IPS-NIHi7 (cell line): Measurements from ENCODE around the gene TMEM98.
A peak's percentile ranks its signal among the peaks of the same experiment; 100 is the strongest.
"Not testable (repeated sequence)": the region's sequence is repeated elsewhere in the genome, so short reads cannot be mapped to it uniquely, and the experiment has no call there.

ENCODE experiments used
- DNase-seq: peaks from one replicate; pipeline ENCODE4 v3.0.0; 2012; ENCODE audit warnings: mixed read lengths; ENCODE audit errors: extremely low spot score

The TMEM98 gene

DNA sequence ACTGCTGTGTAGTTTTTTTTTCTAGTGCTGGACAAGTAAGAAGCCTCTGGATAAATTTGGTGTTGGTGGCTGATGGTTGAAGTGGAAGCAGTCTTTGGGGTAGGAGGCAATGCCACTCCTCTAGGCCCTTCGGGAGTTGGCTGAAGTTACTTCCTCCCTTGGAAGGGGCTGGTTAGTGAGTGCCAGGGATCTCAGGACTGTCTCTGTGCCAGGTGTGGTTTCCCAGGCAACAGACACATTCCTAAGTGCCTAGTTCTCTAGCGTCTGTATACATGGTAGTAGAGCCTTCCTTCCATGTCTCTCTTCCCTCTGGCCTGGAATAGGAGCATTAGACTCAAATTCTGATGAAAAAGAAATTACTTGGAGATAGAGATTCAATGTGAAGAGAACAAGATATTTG is 15.3 kb downstream of the TMEM98 start:
- no peak for DNase-seq

DNA sequence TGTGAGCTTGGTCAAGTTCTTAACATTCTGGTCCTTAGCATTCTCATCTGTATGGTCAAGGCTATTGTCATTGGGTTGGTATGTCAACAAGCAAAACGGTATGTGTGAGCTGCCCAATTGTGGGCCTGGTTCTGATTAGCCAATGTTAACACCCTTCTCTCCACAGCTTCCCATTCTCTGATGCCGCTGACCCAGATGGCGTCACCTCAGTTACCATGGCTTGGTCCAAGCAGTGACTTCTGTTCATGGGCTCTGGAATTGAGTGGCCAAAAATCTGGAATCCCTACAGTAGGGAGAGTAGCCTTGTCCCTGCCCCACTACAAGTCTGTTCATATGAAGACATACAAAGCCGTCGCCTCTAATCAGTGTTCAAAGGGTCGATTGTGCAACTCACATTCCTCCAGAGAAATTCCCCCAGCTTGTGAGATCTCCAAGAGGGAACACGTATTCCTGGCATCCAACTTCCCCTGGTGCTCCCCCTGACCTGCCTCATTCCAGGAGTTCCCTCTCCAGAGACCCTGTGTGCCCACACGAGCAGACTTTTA is 15.8 kb downstream of the TMEM98 start:
- no peak for DNase-seq

DNA sequence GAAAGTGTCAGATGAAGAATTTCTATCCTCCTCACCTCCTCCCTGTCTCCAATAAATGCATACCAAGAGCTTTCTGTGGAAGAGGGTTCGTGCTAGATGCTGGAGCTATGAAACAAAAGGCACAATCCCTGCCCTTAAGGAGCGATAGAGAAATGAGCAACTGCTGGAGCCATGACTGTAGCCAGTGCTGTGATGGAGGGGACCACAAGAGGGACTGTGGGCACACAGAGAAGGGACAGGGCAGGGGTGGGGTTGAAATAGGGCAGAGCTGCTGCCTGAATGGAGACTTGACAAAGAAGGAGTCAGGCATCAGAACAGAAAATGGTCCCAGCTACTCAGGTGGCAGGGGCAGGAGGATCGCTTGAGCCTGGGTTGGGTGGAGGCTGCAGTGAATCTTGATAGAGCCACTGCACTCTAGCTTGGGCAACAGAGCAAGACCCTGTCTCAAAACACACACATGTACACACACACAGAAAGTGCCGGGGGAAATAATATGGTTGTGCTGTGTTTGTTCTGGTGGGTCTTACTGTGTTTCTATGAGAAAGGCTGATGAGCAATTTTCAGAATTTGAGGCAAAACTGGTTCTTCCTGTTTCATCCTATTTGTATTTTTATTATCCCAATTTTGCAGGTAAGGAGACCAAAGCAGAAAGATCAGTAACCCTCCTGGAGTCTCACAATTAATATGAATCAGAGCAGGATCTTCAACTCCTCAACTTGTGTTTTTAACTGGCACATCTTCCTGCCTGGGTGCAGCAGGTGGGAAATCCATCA is 16.5 kb downstream of the TMEM98 start:
- no peak for DNase-seq

DNA sequence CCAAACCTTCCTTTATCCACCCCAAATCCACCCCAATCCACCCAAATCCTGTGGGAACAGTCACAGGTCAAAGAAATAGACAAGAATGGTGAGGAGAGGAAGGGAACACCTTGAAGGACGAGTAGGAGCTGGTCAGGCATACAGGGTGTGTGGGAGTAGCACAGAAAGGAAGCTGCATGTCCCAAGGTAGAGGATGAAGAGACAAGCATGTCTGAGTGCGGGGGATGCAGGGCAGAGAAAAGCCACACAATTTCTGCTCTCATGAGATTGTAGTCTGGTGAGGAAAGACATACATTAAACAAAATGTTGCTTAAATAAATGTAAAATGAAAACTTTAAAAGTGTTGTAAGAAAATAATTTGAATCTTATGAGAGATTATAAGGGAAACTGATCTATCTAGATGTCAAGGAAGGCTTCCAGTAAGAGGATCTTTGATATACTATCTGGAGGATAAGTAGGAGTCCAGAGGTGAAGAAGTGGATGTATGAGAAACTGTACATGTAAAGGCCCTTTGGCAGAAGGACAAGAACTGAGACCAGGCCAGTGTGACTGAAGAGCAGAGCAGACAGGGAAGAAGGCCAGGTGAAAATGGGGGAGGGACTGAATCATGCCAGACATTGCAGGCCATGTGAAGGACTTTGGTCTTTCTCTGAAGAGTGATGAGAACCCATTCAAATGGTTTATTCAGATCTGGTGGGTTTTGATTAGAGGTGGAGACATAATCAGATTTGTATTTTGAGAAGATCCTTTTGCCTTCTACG is 18.6 kb downstream of the TMEM98 start:
- DNase-seq, result no peak

DNA sequence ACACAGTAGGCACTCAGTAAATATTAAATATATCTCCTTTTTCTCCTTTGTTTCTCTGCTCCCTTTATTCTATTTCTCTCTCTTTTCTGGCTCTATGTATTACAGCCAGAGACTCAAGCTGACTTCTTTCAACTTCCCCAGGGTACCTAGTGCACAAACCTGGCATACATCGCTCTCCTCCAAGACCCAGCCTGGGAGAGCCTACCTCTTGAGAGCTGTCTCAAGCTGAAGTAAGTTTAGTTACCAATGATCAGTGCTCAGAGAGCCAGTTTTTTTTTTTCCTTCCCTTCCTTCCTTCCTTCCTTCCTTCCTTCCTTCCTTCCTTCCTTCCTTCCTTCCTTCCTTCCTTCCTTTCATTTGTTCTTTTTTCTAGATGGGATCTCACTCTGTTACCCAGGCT is 19.8 kb downstream of the TMEM98 start:
- no peak for DNase-seq

DNA sequence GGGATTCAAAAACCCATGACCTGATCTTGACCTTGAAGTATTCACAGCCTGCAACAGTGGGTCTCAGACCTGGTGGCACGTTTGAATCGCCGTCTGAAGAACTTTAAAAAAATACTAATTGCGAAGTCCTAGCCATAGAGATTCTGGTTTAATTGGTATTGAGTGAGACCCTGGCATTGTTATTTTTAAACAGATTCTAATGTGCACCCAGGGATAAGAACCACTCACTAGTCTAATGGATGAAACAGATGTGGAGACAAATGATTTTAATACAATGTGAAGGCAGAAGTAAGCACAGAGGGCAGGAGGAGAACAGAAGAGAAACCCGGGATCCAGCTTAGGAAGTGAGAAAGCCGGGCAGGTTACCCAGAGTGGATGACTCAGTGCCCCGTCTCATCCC is 21.2 kb downstream of the TMEM98 start:
- DNase-seq, result no peak

GRCh38 chr17:32952491-32952890 is 24.5 kb downstream of the TMEM98 start:
- DNase-seq, result not testable (repeated sequence)

DNA sequence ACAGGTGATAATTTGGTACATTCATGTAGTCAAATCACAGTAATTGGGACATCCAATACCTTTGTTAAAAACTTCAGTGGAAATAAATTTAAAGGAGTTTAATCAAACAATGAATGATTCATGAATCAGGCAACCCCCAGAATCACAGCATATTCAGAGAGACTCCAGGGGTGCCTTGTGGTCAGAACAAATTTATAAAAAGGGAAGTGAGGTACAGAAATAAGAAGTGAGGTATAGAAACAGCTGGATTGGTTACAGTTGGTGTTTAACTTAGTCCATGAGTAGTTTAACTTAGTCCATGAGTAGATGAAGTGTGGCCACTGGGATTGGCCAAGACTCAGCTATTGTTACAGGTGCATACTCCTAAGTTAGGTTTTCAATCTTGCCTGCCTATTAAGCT is 25.1 kb downstream of the TMEM98 start:
- DNase-seq, result no peak

DNA sequence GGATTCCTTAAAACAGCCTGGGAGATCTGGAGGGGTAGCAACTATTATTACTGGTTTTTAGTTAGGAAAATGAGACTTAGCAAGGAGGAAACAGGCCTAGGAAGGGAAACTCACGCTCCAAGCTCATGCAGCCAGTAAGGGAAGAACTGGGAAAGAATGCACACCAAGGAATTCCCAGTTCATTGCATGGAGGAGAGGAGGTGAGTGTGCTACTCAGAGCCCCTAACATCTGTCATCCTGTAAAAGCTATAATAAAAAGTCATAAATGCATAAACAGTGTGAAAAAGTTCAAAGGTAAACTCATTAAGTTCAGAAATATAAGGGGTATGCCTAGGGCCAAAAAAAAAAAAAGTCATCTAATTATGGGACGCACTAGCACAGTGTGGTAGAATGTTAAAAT is 25.9 kb downstream of the TMEM98 start:
- no peak for DNase-seq

- DNase-seq, result no peak
Measured at GRCh38 chr17:32954477-32954876, 26.5 kb downstream of the TMEM98 start.

DNA sequence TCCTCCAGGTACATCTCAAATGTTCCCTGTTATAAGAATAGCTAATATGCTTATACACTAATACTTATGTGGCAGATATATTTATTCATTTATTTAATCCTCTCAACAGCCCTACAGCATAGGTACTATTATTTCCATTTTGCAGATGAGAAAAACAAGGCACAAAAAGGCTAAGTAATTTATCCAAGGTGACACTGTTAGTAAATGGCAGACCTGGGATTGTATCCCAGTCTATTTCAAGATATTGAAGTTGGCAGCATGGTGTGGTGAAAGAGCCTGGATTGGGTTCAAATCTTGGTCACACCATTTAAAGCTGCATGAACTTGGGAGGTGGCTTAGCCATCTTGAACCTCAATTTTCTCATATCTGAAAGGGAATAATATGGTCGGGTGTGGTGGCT is 27.2 kb downstream of the TMEM98 start:
- DNase-seq, result no peak

GRCh38 chr17:32956240-32956970 is 28.5 kb downstream of the TMEM98 start:
- no peak for DNase-seq

GRCh38 chr17:32958418-32958817 is 30.5 kb downstream of the TMEM98 start:
- DNase-seq, result no peak

DNA sequence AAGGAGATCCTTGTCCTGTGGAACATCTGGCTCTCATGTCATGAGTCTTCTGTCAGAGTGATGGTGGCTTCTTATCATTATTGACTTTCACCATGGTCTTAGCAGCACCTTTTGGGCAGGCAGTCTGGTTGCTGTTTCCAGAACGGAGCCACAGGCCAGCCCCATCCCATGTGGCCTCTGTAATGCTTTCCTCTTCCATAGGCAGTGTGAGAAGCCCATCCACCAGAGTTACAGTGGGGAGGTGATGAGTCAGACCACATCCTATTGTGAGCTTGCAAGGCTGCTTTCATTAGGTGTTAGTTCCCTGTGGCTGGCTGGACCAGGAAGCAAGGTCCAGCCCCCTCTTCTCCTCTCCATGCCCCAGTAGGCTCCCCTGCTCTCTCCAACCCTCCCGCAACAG is 32.9 kb downstream of the TMEM98 start:
- peak; percentile 50 for DNase-seq

DNA sequence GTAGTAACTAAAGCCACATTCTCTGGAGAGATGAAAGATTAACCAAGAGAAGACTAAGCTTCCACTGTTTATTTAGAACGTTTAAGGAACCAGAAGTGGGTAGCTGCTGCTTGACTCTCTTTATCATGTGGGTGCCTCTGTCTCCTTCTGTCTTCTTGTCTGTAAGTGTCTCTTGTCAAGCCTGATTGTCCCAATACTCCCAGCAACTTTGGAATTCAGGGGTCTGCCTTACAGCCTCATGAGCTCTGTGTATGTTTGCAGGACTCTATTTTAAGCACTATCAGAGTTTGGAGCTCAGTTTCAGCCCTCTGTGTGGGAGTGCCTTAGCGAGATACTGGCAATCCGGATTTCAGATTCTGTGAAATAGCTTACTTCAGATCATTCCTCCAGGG is 34.4 kb downstream of the TMEM98 start:
- no peak for DNase-seq

GRCh38 chr17:32964541-32964940 is 36.6 kb downstream of the TMEM98 start:
- DNase-seq, result no peak

GRCh38 chr17:32969231-32969630 is 41.3 kb downstream of the TMEM98 start:
- not testable (repeated sequence) for DNase-seq

- no peak for DNase-seq
Measured at GRCh38 chr17:32970281-32970680, 42.3 kb downstream of the TMEM98 start.

- DNase-seq, result no peak
Measured at GRCh38 chr17:32971171-32971570, 43.2 kb downstream of the TMEM98 start.

GRCh38 chr17:32976131-32976530 is 48.2 kb downstream of the TMEM98 start:
- DNase-seq, result no peak

DNA sequence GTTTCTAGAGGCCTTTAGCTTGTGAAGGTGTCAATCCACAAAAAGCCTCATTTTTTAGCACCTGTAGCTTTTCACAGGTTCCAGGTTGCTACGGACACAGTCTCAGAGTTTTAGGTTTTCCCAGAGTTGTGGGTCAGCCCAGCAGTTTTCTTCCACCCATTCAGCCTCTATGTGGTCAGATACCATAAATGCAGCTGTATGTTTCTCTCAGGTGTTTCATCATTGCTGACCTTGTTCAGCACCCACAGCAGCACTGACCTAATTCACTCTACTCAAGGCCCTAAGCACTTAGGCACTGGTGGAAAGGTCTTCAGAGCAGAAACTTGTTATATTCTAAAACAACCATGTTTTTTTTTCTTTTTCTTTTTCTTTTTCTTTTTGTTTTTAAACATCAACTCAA is 48.7 kb downstream of the TMEM98 start:
- no peak for DNase-seq

- no peak for DNase-seq
Measured at GRCh38 chr17:32980230-32980629, 52.3 kb downstream of the TMEM98 start.
